GM12891 (cell line): ENCODE data around the gene MYO1D.

ENCODE experiments used
- DNase-seq: peaks from one replicate; pipeline ENCODE4 v3.0.0; 2011; ENCODE audit warnings: low spot score; ENCODE audit not compliant: insufficient read length
- FAIRE-seq: peaks from 2 replicates; lab custom pipeline; 2011; peaks lifted over from hg19 to GRCh38; lab: Jason Lieb, UNC
- PAX5 ChIP-seq: IDR thresholded peaks from 2 replicates; pipeline ENCODE4 v1.6.1; 2011; ENCODE audit warnings: low read length, moderate library complexity, mild to moderate bottlenecking; ENCODE audit not compliant: insufficient read depth, severe bottlenecking
- POLR2A ChIP-seq: IDR thresholded peaks from 2 replicates; pipeline ENCODE4 v1.6.1; 2011; ENCODE audit warnings: low read depth, low read length, control low read depth
- POLR2AphosphoS5 ChIP-seq: IDR thresholded peaks from 2 replicates; pipeline ENCODE4 v1.6.1; 2011; ENCODE audit warnings: low read depth, low read length, control low read depth
- POU2F2 ChIP-seq: IDR thresholded peaks from 2 replicates; pipeline ENCODE4 v1.6.1; 2011; ENCODE audit warnings: low read depth, mild to moderate bottlenecking, control low read depth, low read length, moderate library complexity
- SPI1 ChIP-seq: IDR thresholded peaks from 2 replicates; pipeline ENCODE4 v1.6.1; 2011; ENCODE audit warnings: low read depth, low read length, control low read depth
- TAF1 ChIP-seq: IDR thresholded peaks from 2 replicates; pipeline ENCODE4 v1.6.1; 2011; ENCODE audit warnings: low read depth, low read length, control low read depth

Gene MYO1D

GRCh38 chr17:32596628-32597027 lies 280.3 kb downstream of the MYO1D start:
- peak; percentile 43 for DNase-seq
- TF ChIP-seq POLR2AphosphoS5 (no peak), SPI1 (no peak), PAX5 (no peak), POU2F2 (no peak), POLR2A (no peak), TAF1 (no peak)
- peak; percentile 86 for FAIRE-seq

- TF ChIP-seq TAF1, result no peak
- no peak for TF ChIP-seq SPI1
- TF ChIP-seq POLR2AphosphoS5, result no peak
- TF ChIP-seq POLR2A, result no peak
- no peak for TF ChIP-seq POU2F2
- no peak for TF ChIP-seq PAX5
- FAIRE-seq, result peak; percentile 55
- no peak for DNase-seq
These were observed 280.7 kb downstream of the MYO1D start for GRCh38 chr17:32596206-32596605.

GRCh38 chr17:32593003-32593402 lies 283.9 kb downstream of the MYO1D start:
- DNase-seq (no peak), FAIRE-seq (no peak)
- TF ChIP-seq POLR2A (no peak), POU2F2 (no peak), TAF1 (no peak), PAX5 (no peak), POLR2AphosphoS5 (no peak), SPI1 (no peak)

- TF ChIP-seq TAF1, result no peak
- TF ChIP-seq POLR2AphosphoS5, result no peak
- no peak for TF ChIP-seq POLR2A
- TF ChIP-seq POU2F2, result no peak
- no peak for TF ChIP-seq SPI1
- no peak for TF ChIP-seq PAX5
- no peak for FAIRE-seq
- no peak for DNase-seq
These were observed 285.5 kb downstream of the MYO1D start for GRCh38 chr17:32591405-32591804.

- DNase-seq (no peak), FAIRE-seq (no peak)
- no peak for TF ChIP-seq POLR2A
These were observed 285.9 kb downstream of the MYO1D start for GRCh38 chr17:32590974-32591373.

- FAIRE-seq, result peak; percentile 55
- TF ChIP-seq POU2F2 (no peak), PAX5 (no peak)
- DNase-seq, result no peak
These were observed 287.9 kb downstream of the MYO1D start for GRCh38 chr17:32588982-32589381.

- TF ChIP-seq PAX5 (no peak), SPI1 (no peak), POLR2A (no peak), TAF1 (no peak), POU2F2 (no peak), POLR2AphosphoS5 (no peak)
- DNase-seq (no peak), FAIRE-seq (no peak)
These were observed 288.8 kb downstream of the MYO1D start for GRCh38 chr17:32588135-32588534.

GRCh38 chr17:32586666-32587065 lies 290.3 kb downstream of the MYO1D start:
- TF ChIP-seq POLR2A (no peak), TAF1 (no peak), POLR2AphosphoS5 (no peak), PAX5 (no peak), SPI1 (no peak), POU2F2 (no peak)
- no peak for DNase-seq
- FAIRE-seq, result no peak

GRCh38 chr17:32584792-32585191 lies 292.1 kb downstream of the MYO1D start:
- no peak for TF ChIP-seq POLR2A
- no peak for TF ChIP-seq POU2F2
- no peak for TF ChIP-seq PAX5
- TF ChIP-seq TAF1, result no peak
- TF ChIP-seq SPI1, result no peak
- no peak for TF ChIP-seq POLR2AphosphoS5
- no peak for DNase-seq
- FAIRE-seq, result no peak

GRCh38 chr17:32583053-32583452 lies 293.9 kb downstream of the MYO1D start:
- TF ChIP-seq SPI1 (no peak), POU2F2 (no peak), TAF1 (no peak), POLR2AphosphoS5 (no peak), PAX5 (no peak), POLR2A (no peak)
- no peak for DNase-seq
- no peak for FAIRE-seq

- DNase-seq (no peak), FAIRE-seq (peak; percentile 65)
- no peak for TF ChIP-seq POLR2A
- TF ChIP-seq POLR2AphosphoS5, result no peak
- TF ChIP-seq SPI1, result no peak
- no peak for TF ChIP-seq TAF1
- no peak for TF ChIP-seq PAX5
- TF ChIP-seq POU2F2, result no peak
These were observed 301.1 kb downstream of the MYO1D start for GRCh38 chr17:32575852-32576251.
